GM12872 (cell line): ENCODE measurements around the gene CDK17.

ENCODE experiments used
- TF ChIP-seq, protein P1 (sequence below): IDR thresholded peaks from 3 replicates; pipeline ENCODE4 v1.5.1; 2011; ENCODE audit warnings: low read depth, mild to moderate bottlenecking, low read length, moderate library complexity; ENCODE audit not compliant: insufficient read depth

Gene CDK17

DNA sequence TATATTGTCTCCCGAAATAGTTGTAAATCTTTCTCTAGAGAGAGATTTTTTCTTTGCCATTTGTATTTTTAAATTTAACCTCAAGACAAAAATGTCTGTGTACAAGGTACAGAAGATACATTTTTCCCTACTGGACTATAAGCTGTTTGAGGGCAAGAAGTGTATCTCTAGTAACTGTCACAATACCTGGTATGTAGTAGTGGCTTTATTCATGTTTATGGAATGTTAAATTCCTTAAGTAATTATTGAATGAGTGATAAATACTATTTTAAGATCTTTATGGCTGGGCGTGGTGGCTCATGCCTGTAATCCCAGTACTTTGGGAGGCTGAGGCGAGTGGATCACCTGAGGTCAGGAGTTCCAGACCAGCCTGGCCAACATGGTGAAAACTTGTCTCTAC lies 24.4 kb upstream of the CDK17 start:
- TF ChIP-seq, protein P1, sequence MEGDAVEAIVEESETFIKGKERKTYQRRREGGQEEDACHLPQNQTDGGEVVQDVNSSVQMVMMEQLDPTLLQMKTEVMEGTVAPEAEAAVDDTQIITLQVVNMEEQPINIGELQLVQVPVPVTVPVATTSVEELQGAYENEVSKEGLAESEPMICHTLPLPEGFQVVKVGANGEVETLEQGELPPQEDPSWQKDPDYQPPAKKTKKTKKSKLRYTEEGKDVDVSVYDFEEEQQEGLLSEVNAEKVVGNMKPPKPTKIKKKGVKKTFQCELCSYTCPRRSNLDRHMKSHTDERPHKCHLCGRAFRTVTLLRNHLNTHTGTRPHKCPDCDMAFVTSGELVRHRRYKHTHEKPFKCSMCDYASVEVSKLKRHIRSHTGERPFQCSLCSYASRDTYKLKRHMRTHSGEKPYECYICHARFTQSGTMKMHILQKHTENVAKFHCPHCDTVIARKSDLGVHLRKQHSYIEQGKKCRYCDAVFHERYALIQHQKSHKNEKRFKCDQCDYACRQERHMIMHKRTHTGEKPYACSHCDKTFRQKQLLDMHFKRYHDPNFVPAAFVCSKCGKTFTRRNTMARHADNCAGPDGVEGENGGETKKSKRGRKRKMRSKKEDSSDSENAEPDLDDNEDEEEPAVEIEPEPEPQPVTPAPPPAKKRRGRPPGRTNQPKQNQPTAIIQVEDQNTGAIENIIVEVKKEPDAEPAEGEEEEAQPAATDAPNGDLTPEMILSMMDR = no peak

DNA sequence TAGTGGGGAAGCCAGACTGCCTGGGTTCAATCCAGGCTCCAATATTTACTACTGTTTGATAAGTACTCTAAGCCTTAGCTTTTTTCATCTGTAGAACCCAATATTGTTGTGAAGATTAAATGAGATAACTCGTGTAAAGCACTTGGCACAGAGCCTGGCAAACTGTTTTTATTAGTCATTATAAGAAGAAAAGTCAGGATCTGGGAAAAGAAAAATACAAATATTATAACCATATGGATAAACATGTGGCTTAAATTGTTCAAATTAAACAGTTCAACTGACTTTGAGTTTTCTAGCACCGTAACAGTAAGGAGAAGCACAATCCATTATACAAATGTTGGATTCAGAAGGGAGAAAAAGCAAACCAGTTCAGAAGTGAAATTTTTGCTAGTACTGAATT lies 22.0 kb upstream of the CDK17 start:
- TF ChIP-seq, protein P1 = no peak

DNA sequence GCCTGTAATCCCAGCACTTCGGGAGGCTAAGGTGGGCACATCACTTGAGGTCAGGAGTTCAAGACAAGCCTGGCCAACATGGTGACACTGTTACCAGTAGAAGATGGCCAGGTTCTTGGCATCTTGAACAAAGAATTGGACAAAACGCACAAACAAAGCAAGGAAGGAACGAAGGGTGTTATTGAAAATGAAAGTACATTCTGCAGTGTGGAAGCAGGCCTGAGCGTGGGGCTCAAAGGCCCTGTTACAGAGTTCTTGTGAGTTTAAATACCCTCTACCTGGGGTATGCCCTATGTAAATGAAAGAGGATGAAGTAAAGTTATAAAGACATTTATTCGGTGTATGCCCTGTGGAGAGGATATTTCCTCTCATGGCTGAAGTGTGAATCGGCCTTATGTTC lies 20.8 kb upstream of the CDK17 start:
- TF ChIP-seq, protein P1 = no peak

DNA sequence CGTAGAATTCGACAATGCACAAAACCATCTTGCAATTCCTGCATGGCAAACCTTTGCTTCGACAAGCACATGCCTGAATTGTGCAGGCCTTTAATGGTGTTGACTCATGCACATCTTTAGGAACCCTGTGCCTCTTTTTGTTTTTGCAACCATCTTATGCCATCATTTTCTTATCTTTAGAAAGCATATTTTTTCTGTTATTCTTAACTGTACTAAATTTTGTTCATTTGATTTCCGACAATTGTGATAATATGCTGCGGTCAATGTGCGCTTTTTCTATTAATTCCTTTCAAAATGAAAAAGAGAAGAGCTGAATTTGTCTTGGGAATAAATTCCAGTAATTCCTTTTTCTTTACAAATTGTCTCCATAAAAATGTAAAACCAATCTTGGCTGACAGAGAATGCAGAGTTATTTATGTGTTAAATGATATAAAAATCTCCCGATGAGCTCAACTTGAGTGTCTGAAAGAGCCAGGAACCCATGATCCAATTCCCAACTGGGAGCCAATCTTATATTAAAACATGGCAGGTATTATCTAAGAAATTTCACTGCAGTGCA lies 20.1 kb upstream of the CDK17 start:
- TF ChIP-seq, protein P1 = no peak

DNA sequence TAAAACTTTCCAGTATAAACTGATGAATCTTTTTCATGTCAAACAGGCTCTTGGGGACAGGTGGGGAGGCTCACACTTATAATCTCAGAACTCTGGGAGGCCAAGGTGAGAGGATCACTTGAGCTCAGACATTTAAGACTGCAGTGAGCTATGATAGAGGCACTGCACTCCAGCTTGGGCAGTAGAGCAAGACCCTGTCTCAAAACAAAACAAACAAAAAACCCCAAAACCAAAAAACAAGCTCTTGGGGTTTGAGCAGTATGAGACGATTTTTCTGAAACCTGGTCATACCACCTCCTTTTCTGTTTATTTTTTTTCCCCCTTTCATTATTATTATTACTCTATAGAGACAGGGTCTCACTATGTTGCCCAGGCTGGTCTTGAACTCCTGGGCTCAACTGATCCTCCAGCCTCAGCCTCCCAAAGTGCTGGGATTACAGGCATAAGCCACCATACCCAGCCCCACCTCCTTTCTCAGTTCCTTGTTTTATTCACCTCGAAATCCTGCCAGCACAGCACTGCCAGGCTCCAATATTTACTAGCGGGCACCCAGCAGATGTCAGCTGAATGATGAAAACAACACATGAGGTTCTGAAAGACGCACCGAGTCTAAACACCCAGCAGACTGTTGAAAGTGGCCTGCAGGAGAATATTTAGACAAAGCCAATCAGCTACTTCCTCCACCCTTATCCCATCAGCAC lies 19.5 kb upstream of the CDK17 start:
- TF ChIP-seq, protein P1 = no peak

- TF ChIP-seq, protein P1 = no peak
Observed at GRCh38 chr12:96416033-96416799, 16.0 kb upstream of the CDK17 start.

- TF ChIP-seq, protein P1 = no peak
Observed at GRCh38 chr12:96414637-96415036, 14.4 kb upstream of the CDK17 start.
